ENCODE results near the gene FARS2. TPM values are rescaled to one million over a fixed set of nuclear protein-coding genes. Genes with fewer than 3 reads are reported as not detected.

The FARS2 gene
- polyA plus RNA-seq, 1 of the 3 experiments (the other 2 are of a cell fraction) = 12.5 TPM

- no peak for TF ChIP-seq IRF3 (IDR thresholded peaks at IDR 0.05; ENCODE audit: low read depth, low read length)
Measured at GRCh38 chr6:5660772-5661171, 399.5 kb downstream of the FARS2 start (continued).

GRCh38 chr6:5662797-5663196 is 401.5 kb downstream of the FARS2 start:
- 21% methylated on average over 3 of the region's 3 CpGs for WGBS (ENCODE audit: low lambda C conversion rate)
- peak overlapping the region; percentile 40 to 91; a peak in 3 of 4 replicates for H3K27ac ChIP-seq (ENCODE audit: low read depth in 2 of 2, low read length in 1 of 2)
- H3K9me3 ChIP-seq = no peaks in the 10 kb centered on the region
- H3K79me2 ChIP-seq (ENCODE audit: insufficient read depth) = no peaks in the 10 kb centered on the region
- no peak overlapping the region for H3K4me3 ChIP-seq (ENCODE audit: low read depth in 2 of 2, low read length in 1 of 2)
- H3K36me3 ChIP-seq (replicated peaks in 1 of 2; ENCODE audit: control insufficient read depth in 1 of 2, insufficient read depth in 2 of 2, low read length in 1 of 2) = no peaks in the 10 kb centered on the region
- H3K9ac ChIP-seq = no peak overlapping the region
- ChIA-PET CTCF (interaction anchor here (0.9 to 3.6 kb wide), 5 partner anchors 15 to 519 kb away, joined by 3 to 18 read pairs (median 5); no protein-coding TSS in a partner anchor), POLR2A (no interaction called here)
- peak; percentile 28 for DNase-seq
- H2AFZ ChIP-seq (ENCODE audit: low read depth) = no peak overlapping the region
- H3K9me2 ChIP-seq = no peaks in the 10 kb centered on the region
- H3K4me1 ChIP-seq (ENCODE audit: control insufficient read depth in 1 of 2, insufficient read depth in 2 of 2, low read depth in 1 of 2, low read length in 1 of 2) = peaks cover 7 to 26% of the 10 kb centered on the region in 2 experiments; a peak in 3 of 4 replicates
- TF ChIP-seq NRF1 (IDR thresholded peaks at IDR 0.05; ENCODE audit: low read depth, low read length) = no peak
- TF ChIP-seq RAD21 (IDR thresholded peaks at IDR 0.05; ENCODE audit: low read length) = peak; percentile 46
- no peak for TF ChIP-seq RCOR1 (IDR thresholded peaks at IDR 0.05; ENCODE audit: low read length)
- TF ChIP-seq MXI1 (IDR thresholded peaks at IDR 0.05; ENCODE audit: low read depth, low read length) = peak; percentile 90
- H3K27me3 ChIP-seq (ENCODE audit: insufficient read depth) = no peaks in the 10 kb centered on the region
- no peaks in the 10 kb centered on the region for H3F3A ChIP-seq (replicated peaks; ENCODE audit: insufficient read depth)
- H3K4me2 ChIP-seq = 0 out of 2 replicates have a peak overlapping the region, but pooled peaks have one; percentile 22
- no peaks in the 10 kb centered on the region for H4K20me1 ChIP-seq (ENCODE audit: insufficient read depth)

GRCh38 chr6:5663259-5663658 is 401.9 kb downstream of the FARS2 start:
- Histone ChIP-seq H3K4me3 (ENCODE audit: low read depth in 2 of 2, low read length in 1 of 2) (no peak overlapping the region), H3K27ac (ENCODE audit: low read depth in 2 of 2, low read length in 1 of 2) (peak overlapping the region; percentile 40 to 91; a peak in 3 of 4 replicates), H3K27me3 (ENCODE audit: insufficient read depth) (no peaks in the 10 kb centered on the region), H3K9me2 (no peaks in the 10 kb centered on the region), H4K20me1 (ENCODE audit: insufficient read depth) (no peaks in the 10 kb centered on the region), H3F3A (replicated peaks; ENCODE audit: insufficient read depth) (no peaks in the 10 kb centered on the region), H2AFZ (ENCODE audit: low read depth) (no peak overlapping the region), H3K9ac (no peak overlapping the region), H3K4me2 (0 out of 2 replicates have a peak overlapping the region, but pooled peaks have one; percentile 22), H3K36me3 (replicated peaks in 1 of 2; ENCODE audit: control insufficient read depth in 1 of 2, insufficient read depth in 2 of 2, low read length in 1 of 2) (no peaks in the 10 kb centered on the region), H3K79me2 (ENCODE audit: insufficient read depth) (no peaks in the 10 kb centered on the region), H3K4me1 (ENCODE audit: control insufficient read depth in 1 of 2, insufficient read depth in 2 of 2, low read depth in 1 of 2, low read length in 1 of 2) (peaks cover 7 to 26% of the 10 kb centered on the region in 2 experiments; a peak in 3 of 4 replicates), H3K9me3 (no peaks in the 10 kb centered on the region)
- ChIA-PET CTCF (interaction anchor here (0.9 to 3.6 kb wide), 6 partner anchors 14 to 520 kb away, joined by 3 to 18 read pairs (median 4); no protein-coding TSS in a partner anchor), POLR2A (interaction anchor here (1.4 kb wide), 1 partner anchor 81 kb away, joined by 4 read pairs; no protein-coding TSS in a partner anchor)
- peak; percentile 66 for DNase-seq
- WGBS (ENCODE audit: low lambda C conversion rate) = 30% methylated on average over 4 of the region's 4 CpGs
- TF ChIP-seq TAF1 (IDR thresholded peaks at IDR 0.05; ENCODE audit: borderline replicate concordance, low read depth, low read length) (no peak), NFIC (IDR thresholded peaks at IDR 0.05; ENCODE audit: borderline replicate concordance) (no peak), FOXM1 (IDR thresholded peaks at IDR 0.05; ENCODE audit: low read depth) (peak; percentile 88), SMC3 (IDR thresholded peaks at IDR 0.05; ENCODE audit: low read depth, low read length) (no peak), RCOR1 (IDR thresholded peaks at IDR 0.05; ENCODE audit: low read length) (peak; percentile 96), CHD2 (IDR thresholded peaks at IDR 0.05; ENCODE audit: low read length, partially characterized antibody) (peak; percentile 88), EP300 (IDR thresholded peaks at IDR 0.05; ENCODE audit: borderline replicate concordance in 1 of 2, low read depth in 1 of 2, low read length in 1 of 2) (peak; percentile 84 to 99), GATA2 (CRISPR knock-in tag; IDR thresholded peaks at IDR 0.05) (peak; percentile 86), FOXJ3 (CRISPR knock-in tag; IDR thresholded peaks at IDR 0.05) (peak; percentile 88; the same call in 1 of the 2 replicates), PBX3 (IDR thresholded peaks at IDR 0.05) (peak; percentile 95), POLR2AphosphoS5 (IDR thresholded peaks at IDR 0.05; ENCODE audit: low read depth, low read length) (peak; percentile 75), JUND (IDR thresholded peaks at IDR 0.05) (peak; percentile 66), CTCF (IDR thresholded peaks at IDR 0.05) (no peak), RAD21 (IDR thresholded peaks at IDR 0.05; ENCODE audit: low read length) (peak; percentile 52), MAX (IDR thresholded peaks at IDR 0.05; ENCODE audit: low read depth) (peak; percentile 20; the same call in 1 of the 2 replicates), TEAD4 (IDR thresholded peaks at IDR 0.05; ENCODE audit: borderline replicate concordance, insufficient read depth) (peak; percentile 78)
